GM19023 (cell line): ENCODE measurements around the gene KCNN3.

Experiments
- ATAC-seq: cut with Tn5 transposase; IDR thresholded peaks from one replicate; pipeline ENCODE4 v1.9.1; 2021; ENCODE audit warnings: mild to moderate bottlenecking, moderate library complexity; ENCODE audit not compliant: unreplicated experiment

KCNN3 gene

DNA sequence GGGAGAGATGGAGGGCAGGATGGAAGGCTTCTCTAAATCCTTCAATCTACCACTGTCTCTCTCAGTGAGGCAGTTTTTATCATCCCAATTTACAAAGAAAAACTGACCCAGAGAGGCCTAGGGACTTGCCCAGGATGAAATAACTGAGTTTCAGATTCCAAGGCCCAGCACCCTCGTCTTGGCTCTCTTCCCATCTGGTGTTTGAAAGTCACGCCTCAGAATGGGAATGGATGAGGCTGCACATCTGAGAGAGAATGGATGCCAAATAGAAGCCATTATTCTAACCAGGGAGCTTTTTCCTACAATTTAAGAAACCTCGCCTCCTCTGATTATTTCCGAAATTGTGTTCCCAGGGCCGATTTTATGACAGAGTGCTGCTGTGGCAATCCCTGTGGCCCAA, 10.6 kb upstream of the KCNN3 start:
- no peak for ATAC-seq

DNA sequence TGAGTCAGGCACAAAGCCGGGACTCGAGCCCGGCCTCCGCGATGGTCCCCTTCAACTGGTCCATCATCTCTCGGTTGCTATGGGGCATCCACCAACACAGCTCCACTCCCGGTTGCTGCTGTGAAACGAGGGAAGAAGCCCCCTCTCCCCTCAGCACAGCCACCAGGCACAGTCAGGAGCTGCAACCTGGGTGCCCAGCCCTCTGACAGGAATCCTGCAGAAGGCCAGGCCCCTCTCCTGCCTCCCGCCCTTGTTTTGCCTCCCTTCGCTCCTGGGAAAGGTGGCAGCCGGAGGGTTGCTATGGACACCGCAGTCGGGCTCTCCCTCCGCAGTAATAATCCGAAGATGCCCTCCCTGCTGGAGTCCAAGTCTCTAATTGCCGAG, 8.9 kb upstream of the KCNN3 start:
- ATAC-seq, result no peak

DNA sequence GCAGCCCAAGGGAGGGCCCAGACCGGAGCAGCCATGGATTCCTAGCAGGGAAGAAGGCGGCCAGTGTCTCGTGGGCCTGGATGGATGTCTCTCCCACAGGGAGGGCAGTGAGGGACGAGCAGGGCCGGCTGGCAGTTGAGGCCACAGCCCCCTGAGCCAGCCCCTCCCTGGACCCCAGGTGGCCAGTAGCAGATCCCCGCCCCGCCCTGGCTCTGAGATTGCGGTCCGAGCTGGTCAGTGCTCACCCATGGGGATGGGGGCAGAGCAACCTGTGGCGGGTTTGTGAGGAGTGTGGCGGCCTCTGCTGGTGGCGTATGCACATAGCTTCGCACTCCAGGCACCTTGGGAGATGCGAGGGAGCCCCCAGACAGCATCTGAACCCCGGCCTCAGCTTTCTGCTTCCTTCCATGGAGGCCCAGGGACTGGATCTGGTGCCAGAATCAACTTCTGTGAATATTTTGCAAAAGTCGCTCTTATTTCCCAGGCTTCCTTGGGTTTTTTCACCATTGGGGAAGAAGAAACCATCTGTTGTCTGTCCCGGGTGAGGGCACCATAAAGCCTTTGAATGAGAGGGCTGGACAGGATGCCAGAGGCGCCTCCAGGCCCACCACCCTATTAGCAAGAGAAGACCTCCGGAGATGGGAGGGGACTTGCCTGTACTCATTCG, 8.4 kb upstream of the KCNN3 start:
- ATAC-seq, result no peak

DNA sequence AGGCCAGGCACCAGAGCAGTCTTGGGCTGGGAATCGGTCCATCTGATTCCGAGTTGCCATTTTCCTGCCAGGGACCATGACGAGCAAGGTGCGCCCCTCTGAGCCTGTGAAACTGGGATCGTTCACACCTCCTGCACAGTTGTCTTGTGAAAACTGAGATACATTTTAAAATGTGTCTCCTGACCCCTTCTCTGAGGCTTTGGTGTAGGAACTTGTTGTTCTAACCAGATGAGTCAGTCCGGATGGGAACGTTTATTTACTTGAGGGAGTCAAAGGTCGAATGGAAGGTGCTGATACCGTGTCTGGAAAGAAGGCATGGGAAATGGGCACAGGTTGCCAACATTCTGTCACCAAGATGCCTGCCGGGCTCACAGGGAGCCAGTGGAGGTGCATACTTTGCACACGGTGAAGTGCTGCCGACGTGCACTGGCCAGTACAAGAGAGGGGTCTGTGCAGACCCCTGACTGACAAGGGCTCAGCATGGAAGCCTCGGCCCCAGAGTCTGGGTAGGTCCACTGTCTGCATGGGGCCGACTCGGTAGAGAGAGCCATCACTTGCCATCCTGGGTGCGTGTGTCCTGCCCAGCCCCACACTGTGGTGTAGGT, 7.4 kb upstream of the KCNN3 start:
- no peak for ATAC-seq

DNA sequence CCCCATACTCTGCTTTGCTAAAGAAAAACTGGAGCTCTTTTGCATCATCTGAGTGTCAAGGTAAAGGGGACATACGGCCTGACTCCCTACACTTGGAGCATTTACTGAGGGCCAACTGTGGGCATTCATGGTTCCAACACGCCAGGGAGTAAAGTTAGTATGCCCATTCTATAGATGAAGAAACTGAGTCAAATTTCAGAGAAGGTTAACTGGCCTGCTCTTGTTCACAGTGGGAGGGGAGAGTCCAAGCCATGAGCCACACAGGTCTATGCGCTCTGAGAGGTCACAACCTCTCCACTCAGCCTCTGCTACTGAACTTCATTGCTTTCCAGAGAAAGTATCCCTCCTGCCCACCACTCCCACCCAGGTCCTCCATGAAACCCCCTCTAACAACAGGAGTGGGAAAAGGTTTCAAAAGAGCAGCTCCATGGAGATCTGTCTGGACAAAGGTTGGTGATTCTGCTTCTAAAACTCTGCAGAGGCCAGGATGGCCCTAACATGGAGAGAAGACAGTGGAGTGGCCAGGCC, 6.8 kb upstream of the KCNN3 start:
- ATAC-seq, result no peak

DNA sequence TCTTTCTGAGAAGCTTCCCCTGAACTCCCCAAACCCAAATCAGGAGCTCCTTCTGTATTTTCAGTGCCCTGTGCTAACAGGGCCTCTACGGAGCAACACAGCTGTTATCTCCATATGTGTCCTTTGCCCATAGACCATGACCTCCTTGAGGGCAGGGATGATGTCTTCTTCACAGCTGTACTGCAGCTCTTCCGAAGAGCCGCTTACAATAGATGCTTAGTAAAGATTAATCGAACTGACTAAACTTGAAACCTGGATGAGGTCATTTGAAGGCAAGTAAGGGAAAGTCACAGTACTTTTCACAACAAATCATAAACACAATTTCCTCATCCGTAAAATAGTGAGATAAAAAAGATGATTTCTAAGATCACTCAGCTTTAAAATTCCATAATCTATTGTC, 4.4 kb upstream of the KCNN3 start:
- ATAC-seq, result no peak

DNA sequence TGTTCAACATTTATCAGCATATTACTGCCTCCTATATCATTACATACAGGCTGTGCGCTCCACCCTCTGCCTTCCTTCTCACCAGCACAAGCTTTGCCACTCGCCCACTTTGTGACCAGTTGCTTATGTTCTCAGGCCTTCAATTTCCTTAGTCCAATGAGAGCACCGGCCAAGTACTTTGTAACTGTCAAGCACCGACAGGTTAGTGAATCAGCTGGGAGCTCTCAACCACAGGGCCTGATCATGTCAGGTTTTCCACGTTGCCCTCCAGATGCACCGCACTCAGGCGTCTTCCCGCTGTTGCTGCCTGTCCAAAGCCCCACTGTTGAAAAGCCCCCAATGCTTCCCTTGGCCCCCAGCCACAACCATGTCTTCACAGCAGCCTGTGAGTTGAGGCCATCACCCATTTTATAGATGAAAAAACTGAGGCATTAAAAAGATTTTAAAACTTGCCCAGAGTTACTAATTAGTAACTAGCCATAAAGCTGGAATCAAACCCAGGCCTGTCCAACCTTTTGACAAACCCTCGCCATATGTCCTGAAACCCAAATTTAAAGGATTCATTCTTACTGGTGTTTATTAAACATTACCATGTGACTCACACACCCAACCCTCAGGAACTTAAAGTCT, 3.4 kb upstream of the KCNN3 start:
- ATAC-seq, result no peak

DNA sequence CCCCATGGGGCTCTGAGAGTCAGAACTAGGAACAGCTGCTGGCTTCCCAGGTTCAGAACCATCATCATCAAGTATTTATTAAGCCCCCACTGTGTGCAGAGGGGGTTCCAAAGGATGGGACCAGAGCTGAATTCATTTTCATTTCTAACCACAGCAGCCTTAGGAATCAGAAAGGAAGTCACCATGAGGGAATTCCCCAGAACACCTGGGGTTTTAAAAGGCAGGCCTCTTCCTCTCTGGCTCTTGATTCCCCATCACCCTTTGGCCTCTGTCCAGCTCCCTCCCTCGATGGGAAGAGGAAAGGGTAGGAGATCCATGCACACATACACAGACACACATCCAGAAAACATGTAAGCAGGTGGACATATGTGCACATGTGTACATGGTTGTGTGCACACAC, 1.3 kb upstream of the KCNN3 start:
- no peak for ATAC-seq

DNA sequence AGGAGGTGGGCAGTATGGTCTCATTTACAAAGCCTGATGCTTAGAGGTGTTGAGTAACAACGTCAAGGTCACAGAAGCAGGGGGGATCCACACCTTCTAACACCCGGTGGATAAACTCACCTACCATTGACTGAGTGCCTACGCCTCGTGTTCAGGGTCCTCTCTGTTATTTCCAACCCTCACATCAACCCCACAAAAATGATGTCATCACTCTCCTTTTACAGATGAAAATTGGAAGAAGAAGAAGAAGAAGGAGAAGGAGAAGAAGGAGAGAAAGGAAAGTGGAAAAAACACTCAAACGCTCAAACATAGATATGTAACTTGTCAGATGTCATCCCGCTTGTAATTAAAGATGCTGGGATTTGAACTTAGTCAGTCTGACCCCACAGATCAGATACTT, 653 bp upstream of the KCNN3 start:
- ATAC-seq, result no peak

DNA sequence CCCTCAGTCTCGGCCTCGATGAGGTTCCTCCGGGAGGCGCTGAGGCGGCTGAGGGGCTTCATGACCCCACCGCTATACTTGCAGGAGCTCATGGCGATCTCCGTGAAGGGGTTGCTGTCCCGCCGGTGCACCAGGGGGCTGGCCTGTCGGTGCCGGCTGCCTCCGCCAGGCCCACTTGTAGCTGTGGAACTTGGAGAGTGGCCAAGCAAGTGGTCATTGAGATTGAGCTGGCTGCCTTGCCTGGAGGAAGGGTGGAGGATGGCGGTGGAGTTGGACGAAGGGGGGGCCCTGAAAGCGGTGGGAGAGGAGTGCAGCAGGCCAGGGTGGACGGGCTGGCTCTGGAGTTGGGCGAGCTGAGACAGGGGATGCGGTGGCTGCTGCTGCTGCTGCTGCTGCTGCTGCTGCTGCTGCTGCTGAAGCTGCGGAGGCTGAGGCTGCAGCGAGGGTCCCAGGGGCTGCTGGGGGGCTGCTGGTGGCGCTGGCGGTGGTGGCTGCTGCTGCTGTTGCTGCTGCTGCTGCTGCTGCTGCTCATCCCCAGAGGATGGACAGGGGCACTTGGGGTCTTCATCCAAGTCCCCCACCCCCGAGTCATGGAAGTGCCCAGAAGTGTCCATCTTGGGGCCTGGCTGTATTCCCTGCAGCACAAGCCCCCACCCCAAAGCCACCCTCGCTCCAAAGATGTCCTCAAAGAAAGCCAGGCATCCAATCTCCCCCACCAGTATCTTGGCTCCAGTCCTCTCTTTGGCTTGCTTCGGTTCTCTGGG, 548 bp downstream of the KCNN3 start:
- peak; percentile 1 for ATAC-seq

DNA sequence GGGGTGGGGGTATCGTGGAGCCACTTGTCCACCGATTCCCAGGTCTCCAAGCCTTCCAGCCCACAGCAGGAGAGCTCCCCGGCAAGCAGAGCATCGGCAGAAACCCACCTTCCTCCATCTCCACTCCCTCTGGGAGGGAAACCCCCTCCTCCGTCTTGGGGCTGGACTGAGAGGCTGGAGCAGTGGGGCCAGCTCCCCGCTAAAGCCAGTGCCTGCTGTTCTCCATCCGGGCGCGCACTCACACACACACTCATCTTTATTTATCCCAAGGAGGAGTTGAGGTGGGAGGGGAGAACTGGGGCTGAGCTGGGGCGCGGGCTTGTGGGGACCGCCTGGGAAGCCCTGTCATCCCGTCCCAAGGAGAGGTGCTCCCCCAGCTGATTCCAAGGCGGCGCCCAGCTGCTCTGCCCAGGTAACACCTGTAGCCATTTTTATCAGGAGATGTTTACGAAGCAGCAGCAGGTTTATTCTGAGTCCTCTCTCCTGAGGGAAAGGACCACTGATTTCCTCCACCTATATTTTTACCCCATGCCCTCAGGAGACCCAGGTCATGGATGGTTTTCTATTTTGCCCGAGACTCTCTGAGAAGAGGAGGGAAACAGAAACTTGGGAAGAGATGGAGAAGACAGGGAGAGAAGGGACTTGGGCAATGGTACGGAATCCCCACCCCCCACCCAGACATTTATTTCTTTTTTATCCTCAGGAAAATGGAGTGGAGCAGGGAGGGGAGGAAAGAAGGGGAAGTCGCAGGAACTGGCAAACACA, 2.1 kb downstream of the KCNN3 start:
- no peak for ATAC-seq

DNA sequence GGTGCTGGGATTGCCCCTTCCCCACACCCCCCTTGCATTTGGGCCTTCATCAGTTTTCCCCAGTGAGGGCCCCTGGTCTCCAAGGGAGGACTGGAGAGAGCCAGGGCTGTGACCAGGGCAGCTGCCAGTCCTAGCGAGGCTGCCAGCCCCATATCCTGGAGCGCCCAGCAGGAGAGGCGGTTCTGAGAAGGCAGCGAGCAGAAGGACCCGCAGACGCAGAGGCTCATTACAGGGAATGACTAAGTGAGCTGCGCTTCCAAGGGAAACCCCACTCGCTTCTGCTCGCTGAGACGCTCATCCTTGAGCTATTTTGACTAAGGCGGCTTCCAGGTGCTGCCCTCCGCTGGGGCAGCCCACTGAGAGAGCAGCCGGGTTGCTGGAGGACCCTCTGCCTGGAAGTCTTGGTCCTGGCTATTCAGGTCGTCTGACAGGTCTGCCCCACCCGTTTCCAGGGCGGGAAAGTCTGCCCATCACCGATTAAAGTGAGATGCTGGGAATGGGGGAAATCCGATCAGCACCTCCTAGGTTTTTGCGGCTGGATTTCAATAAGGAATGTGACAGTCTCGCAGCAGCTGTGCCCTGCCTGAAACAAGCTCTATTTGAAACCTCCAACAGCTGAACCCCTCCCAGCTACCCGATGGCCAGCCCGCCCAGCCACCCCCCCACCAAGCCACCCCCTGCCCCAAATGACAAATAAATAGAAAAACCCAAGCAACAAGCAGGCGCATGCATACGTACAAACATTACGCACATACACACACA, 2.8 kb downstream of the KCNN3 start:
- no peak for ATAC-seq

DNA sequence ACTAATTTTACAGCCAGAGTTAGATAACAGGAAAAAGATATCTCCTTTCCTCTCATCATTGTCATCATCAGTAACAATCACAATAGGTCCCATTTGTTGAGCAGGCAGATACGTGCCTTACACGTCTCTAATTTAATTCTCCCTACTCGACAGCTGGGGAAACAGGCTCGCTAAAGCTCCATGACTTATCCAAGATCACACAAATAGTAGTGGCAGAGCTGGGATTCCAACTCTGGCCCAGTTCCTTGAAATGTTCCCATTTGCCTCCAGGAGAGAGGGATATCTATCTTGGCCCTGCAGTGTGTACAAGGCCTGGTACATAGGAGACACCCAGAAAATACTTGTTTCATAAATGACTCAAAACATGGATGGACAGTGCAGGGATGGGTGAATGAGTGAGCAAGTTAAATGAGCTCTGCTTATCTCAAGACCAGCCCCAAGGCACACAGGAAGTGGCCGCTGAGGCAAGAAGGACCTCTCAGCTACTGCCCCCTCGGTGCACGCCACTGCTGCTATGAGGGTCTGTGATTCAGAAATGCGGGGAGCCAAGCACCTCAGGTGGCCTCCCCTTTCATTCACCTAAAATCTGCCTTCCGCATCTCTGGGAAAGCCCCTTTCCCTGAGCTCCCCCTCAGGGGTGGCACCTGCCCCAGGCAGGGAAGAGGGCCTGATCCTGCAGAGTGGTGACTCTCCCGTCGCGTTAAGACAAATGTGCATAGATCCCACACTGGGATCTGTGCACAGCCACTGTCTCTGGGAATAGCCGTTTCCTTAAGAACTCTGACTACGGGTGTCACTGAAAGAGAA, 3.6 kb downstream of the KCNN3 start:
- no peak for ATAC-seq

DNA sequence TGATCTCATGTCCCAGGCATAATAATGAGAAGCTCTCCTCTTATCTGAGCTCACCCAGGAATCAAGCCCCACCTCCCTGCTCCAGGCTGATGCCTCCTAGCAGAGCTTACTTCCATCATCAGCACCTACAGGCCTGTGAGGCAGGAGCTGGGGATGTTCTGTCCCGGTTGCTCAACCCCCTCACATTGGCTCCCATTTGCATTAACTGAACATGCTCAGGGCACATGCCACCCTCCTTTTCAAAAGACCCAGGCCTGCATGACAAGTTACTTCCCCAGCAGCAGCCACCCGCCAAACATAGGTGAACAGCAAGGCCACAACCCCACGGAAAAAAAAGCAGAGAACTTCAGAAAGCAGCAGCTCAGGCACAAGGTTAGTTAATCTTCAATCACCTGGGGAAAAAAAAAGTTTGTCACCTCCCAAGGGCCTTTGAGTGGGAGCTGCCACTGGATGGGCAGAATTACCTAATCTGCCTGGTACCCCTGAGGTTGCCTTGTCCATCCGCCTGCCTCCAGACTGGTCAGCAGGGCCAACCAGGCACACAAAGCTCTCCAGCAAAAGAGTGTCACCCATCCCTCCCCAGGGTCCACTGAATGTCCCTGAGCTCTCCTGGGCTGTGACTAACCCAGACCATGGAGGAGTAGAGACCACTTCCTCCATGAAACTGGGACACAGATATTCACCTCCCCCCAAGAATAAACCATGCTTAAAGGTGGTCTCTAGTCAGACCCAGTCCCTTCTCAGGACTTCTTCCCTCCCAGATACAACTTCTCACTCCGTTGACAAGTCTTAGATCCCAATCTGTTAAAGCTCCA, 4.4 kb downstream of the KCNN3 start:
- no peak for ATAC-seq

DNA sequence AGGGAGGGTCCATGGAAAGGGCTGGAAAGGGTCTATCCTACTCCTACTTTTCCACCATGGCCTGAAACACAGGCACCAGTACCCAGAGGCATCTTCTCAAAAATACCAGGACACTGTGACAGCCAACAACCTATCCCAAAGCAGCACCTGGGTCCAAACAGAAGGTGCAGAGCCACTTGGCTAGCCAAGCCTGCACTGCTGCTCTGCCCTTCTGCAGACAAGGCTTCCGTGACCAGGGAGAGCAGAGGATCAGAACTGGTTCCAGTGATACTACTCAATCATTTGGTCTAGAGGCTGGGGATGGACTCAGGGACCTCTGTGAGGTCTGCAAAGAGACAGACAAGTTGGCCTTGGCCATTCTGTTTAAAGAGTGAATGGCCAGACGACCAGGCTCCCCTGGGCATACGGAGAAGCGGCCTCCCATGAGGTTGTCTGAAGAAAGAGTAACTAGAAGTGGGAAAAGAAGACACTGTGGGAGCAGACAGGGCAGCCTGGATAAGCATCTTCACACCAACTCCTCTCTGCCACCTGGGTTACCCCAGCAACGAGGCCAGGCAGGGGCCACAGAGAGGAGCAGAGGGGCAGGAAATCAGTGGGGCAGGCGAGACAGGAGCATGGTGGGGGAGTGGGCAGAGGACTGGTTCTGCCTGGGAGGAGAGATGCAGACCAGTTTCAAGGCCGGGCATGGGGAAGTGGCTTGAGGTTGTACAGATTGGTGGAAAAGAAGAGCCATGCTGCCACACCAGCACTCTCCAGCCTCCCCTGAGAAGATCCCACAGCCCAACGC, 5.7 kb downstream of the KCNN3 start:
- no peak for ATAC-seq

DNA sequence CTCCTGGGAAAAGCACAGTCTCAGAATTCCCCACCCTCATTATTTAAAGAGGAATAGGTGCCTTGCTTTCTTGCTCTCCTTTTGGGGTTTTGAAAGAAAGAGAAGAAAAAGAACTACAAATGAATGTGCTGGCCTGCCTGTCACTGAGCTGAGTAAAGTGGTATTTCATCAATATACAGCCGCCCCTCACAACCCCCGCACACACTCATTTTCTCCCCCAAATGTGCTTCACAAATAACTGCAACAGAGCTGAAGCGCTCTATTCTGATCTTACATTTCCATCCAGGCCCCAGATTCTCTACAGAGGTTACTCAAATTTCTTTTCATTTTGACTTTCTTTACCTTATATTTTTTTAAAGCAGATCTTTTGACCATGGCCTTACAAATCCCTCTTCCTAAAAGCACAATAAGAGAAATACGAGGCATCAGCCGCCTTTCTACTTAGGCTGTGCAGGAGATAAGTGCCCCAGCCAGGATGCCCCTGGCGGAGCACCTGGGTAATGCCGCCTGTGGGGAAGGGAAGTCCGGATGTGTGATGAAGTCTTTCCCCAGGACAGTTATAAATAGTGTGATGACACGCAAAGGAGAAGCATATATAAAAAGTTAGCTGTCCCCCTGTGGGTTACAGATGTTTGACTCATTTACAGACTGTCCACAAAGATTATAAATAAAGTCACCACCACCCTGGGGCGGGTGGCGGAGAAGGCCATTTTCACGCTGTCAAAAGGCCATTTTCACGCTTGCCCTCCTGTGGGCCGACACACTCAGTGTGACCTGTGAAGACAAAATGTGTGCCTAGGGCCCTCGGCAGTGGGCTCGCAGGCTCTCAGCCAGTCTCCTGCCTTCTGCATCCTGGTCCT, 6.5 kb downstream of the KCNN3 start:
- no peak for ATAC-seq

DNA sequence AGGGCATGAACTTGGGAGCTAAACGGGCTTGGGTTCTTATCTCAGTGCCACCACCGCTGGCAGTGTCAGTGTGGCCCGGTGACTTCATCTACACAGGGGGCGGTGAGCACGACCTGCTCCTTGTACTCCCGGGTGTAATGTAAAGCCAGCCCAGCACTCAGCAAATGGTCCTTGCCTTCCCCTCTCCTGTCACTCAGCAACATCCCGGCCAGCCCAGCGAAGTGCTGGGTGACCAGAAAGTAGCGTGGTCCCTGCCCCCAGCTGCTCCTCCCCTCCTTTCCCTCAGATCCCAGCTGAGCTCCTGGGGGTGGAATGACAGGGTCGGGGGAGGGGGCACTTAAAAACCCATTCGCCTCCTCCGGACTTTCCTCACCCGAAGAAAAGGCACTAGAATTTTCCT, 7.2 kb downstream of the KCNN3 start:
- no peak for ATAC-seq
